NCI-H1105 treated with DMSO at 0.1 percent for 48 hours (cell line): ENCODE data around the gene SSR4.
"Not testable (repeated sequence)": the region's sequence is repeated elsewhere in the genome, so short reads cannot be mapped to it uniquely, and the experiment has no call there.

Source experiments
- DNase-seq: peaks from one replicate; lab custom pipeline; 2025; lab: John Stamatoyannopoulos, UW

Gene SSR4

GRCh38 chrX:153804100-153804595, 9.7 kb downstream of the SSR4 start:
- no peak for DNase-seq

- DNase-seq, result no peak
Observed at GRCh38 chrX:153804621-153805020, 10.2 kb downstream of the SSR4 start.

GRCh38 chrX:153805436-153805835, 11.0 kb downstream of the SSR4 start:
- no peak for DNase-seq

- DNase-seq, result no peak
Observed at GRCh38 chrX:153806999-153807575, 12.6 kb downstream of the SSR4 start.

- DNase-seq, result no peak
Observed at GRCh38 chrX:153807976-153808375, 13.5 kb downstream of the SSR4 start.

GRCh38 chrX:153812220-153812619, 17.8 kb downstream of the SSR4 start:
- no peak for DNase-seq

GRCh38 chrX:153813161-153813560, 18.7 kb downstream of the SSR4 start:
- DNase-seq, result no peak

- no peak for DNase-seq
Observed at GRCh38 chrX:153814591-153815315, 20.3 kb downstream of the SSR4 start.

- no peak for DNase-seq
Observed at GRCh38 chrX:153816831-153817690, 22.6 kb downstream of the SSR4 start.

GRCh38 chrX:153818064-153818463, 23.6 kb downstream of the SSR4 start:
- not testable (repeated sequence) for DNase-seq

- peak; percentile 69 for DNase-seq
Observed at GRCh38 chrX:153818571-153819383, 24.3 kb downstream of the SSR4 start.

GRCh38 chrX:153819384-153820040, 25.0 kb downstream of the SSR4 start:
- no peak for DNase-seq

GRCh38 chrX:153820601-153821000, 26.1 kb downstream of the SSR4 start:
- peak; percentile 52 for DNase-seq

- DNase-seq, result no peak
Observed at GRCh38 chrX:153821066-153821465, 26.6 kb downstream of the SSR4 start.

- no peak for DNase-seq
Observed at GRCh38 chrX:153824348-153824747, 29.9 kb downstream of the SSR4 start.

GRCh38 chrX:153825042-153825441, 30.6 kb downstream of the SSR4 start:
- DNase-seq, result no peak

- DNase-seq, result no peak
Observed at GRCh38 chrX:153827016-153827415, 32.5 kb downstream of the SSR4 start.

- DNase-seq, result no peak
Observed at GRCh38 chrX:153827903-153828302, 33.4 kb downstream of the SSR4 start.

- DNase-seq, result no peak
Observed at GRCh38 chrX:153828308-153828707, 33.8 kb downstream of the SSR4 start.

- DNase-seq, result no peak
Observed at GRCh38 chrX:153828723-153829548, 34.5 kb downstream of the SSR4 start.

- DNase-seq, result no peak
Observed at GRCh38 chrX:153829549-153829798, 35.0 kb downstream of the SSR4 start.
